Panc1 (cell line): ENCODE results near the gene MT1E. TPM values are rescaled to one million over a fixed set of nuclear protein-coding genes. Genes with fewer than 3 reads are reported as not detected.

Experiments
- ATAC-seq: fragments of 200-7000 bp; cut with Tn5 transposase; 2 replicates; pipeline ENCODE4 v1.9.1; 2020; ENCODE audit warnings: mild to moderate bottlenecking, moderate library complexity
- BruUV-seq: library from RNA; stranded (reverse); fragments of 400-500 nt; replicated peaks from 2 replicates; lab custom pipeline; 2021; lab: Mats Ljungman, UMichigan
- CTCF ChIA-PET: fragments of 300-600 bp; sonication (Branson Sonifier 250); formaldehyde crosslinking; loops from one replicate; lab custom pipeline; 2022; ENCODE audit warnings: antibody characterized with exemption; lab: Charles Lee
- POLR2A ChIA-PET: fragments of 300-600 bp; sonication (Branson Sonifier 250); formaldehyde crosslinking; loops from one replicate; lab custom pipeline; 2022; ENCODE audit warnings: antibody characterized with exemption; lab: Charles Lee
- DNase-seq: peaks from one replicate; pipeline ENCODE4 v3.0.0-alpha.2; 2010; ENCODE audit warnings: low read depth, low spot score
- H3K27ac ChIP-seq: 2 replicates; pipeline ENCODE4 v1.5.1; 2011; ENCODE audit warnings: mild to moderate bottlenecking, low read length, inconsistent platforms
- H3K27me3 ChIP-seq: fragments of 200-500 bp; sonication (Bioruptor generic); 2 replicates; pipeline ENCODE4 v1.6.0; 2014; ENCODE audit warnings: low read length, inconsistent platforms; ENCODE audit not compliant: control insufficient read depth, insufficient read depth
- H3K36me3 ChIP-seq: fragments of 200-500 bp; sonication (Bioruptor generic); 2 replicates; pipeline ENCODE4 v1.5.1; 2014; ENCODE audit warnings: inconsistent platforms, mild to moderate bottlenecking, low read length, moderate library complexity; ENCODE audit not compliant: control insufficient read depth, insufficient read depth
- H3K4me1 ChIP-seq: 2 replicates; pipeline ENCODE4 v1.5.1; 2011; ENCODE audit warnings: inconsistent platforms, mild to moderate bottlenecking, low read length, moderate library complexity; ENCODE audit not compliant: control insufficient read depth, insufficient read depth
- H3K4me3 ChIP-seq, 2 experiments: 2 replicates each; pipeline ENCODE4 v1.5.1; 2011 to 2012; ENCODE audit warnings: low read depth in 2 of 2, low read length in 2 of 2, mild to moderate bottlenecking in 2 of 2, inconsistent platforms in 1 of 2, moderate library complexity in 1 of 2
- H3K9me3 ChIP-seq: fragments of 200-500 bp; sonication (Bioruptor generic); 2 replicates; pipeline ENCODE4 v1.5.1; 2014; ENCODE audit warnings: low read depth, mild to moderate bottlenecking, inconsistent platforms, low read length, moderate library complexity; ENCODE audit not compliant: control insufficient read depth, insufficient read depth
- POLR2AphosphoS5 ChIP-seq: IDR thresholded peaks from 2 replicates; pipeline ENCODE4 v1.6.1; 2012; ENCODE audit warnings: mild to moderate bottlenecking, low read depth, low read length, moderate library complexity
- SIN3A ChIP-seq: IDR thresholded peaks from 2 replicates; pipeline ENCODE4 v1.6.1; 2012; ENCODE audit warnings: low read depth, mild to moderate bottlenecking, low read length, moderate library complexity, borderline replicate concordance; ENCODE audit not compliant: insufficient read depth
- TCF7L2 ChIP-seq: IDR thresholded peaks from 2 replicates; pipeline ENCODE4 v1.6.1; 2011; ENCODE audit warnings: mild to moderate bottlenecking, low read depth, low read length, inconsistent platforms
- in situ Hi-C: cut with HindIII; loops from 2 replicates; pipeline ENCODE4 v1.10.0; 2016; ENCODE audit warnings: low sequenced_read_pairs, low pct_unique_long_range_greater_than_20kb
- intact Hi-C: fragments of 100-400 bp; cut with micrococcal nuclease; formaldehyde crosslinking; loops from one replicate; pipeline ENCODE4 v1.10.0; 2022; ENCODE audit not compliant: unreplicated experiment
- total RNA-seq: library from RNA; stranded (reverse); gene quantifications from one replicate; pipeline ENCODE4 v1.2.1, GENCODE V29; 2021; ENCODE audit not compliant: unreplicated experiment
- TF ChIP-seq, protein P1 (sequence below): fragments of 450-650 bp; IDR thresholded peaks from 2 replicates; pipeline ENCODE4 v1.5.1; 2017; ENCODE audit warnings: mild to moderate bottlenecking
- TF ChIP-seq, protein P2 (sequence below), 2 experiments: IDR thresholded peaks; 2 replicates each; pipeline ENCODE4 v1.6.1; 2011 to 2012; ENCODE audit warnings: low read depth in 2 of 2, control low read depth in 1 of 2, low read length in 1 of 2, mild to moderate bottlenecking in 1 of 2, moderate library complexity in 1 of 2; ENCODE audit not compliant: insufficient read depth in 1 of 2

The MT1E gene
- total RNA-seq, 1 experiment from 2014 or later: 170 TPM

DNA sequence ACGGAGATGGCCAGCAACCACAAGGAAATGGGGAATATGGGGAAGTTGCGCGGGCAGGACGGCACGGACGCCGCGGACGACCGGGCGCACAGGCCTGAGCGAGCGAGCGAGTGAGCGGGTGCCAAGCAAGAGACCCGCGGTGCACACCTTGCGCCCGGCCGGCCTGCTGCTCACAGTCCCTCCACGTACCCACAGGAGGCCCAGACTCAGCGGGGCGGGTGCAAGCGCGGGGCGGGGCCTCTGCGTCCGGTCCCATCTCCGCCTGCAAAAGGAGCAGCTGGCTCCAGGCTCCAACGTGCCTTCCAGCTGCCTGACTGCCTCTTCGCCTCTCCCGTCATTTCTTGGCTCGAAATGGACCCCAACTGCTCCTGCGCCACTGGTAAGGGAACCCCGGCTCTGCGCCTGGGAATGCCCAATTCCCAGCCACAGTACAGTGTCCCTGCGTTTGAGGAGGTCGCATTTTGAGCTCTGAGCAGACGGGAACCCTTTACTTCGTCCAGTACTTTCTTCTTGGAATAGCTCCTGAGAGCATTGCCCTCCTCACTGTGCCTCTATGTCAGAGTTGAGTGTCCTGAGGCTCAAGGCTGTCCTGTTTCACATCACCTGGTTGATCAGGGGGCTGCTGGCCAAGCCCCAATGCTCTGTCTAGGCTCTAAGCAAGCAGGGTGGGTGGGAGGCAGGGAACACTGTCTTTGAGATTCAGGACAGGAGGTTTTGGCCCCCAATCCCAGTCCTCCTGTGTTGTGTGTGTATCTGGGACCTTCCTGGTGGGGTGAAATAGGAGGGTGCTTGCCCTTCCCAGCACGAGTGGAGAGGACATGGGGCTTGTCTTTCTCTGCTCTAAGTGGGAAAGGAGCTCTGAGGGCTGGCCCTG, 8.1 kb upstream of the MT1E start:
- Histone ChIP-seq H3K36me3 (no peaks in the 10 kb centered on the region), H3K27me3 (no peaks in the 10 kb centered on the region), H3K27ac (peak overlapping the region; percentile 93), H3K9me3 (no peaks in the 10 kb centered on the region), H3K4me3 (peak overlapping the region; percentile 51 to 76), H3K4me1 (peaks cover 41% of the 10 kb centered on the region)
- BruUV-seq: no TSS peak
- intact Hi-C loops: no loop called here
- TF ChIP-seq POLR2AphosphoS5: peak; percentile 63
- TF ChIP-seq, protein P1, sequence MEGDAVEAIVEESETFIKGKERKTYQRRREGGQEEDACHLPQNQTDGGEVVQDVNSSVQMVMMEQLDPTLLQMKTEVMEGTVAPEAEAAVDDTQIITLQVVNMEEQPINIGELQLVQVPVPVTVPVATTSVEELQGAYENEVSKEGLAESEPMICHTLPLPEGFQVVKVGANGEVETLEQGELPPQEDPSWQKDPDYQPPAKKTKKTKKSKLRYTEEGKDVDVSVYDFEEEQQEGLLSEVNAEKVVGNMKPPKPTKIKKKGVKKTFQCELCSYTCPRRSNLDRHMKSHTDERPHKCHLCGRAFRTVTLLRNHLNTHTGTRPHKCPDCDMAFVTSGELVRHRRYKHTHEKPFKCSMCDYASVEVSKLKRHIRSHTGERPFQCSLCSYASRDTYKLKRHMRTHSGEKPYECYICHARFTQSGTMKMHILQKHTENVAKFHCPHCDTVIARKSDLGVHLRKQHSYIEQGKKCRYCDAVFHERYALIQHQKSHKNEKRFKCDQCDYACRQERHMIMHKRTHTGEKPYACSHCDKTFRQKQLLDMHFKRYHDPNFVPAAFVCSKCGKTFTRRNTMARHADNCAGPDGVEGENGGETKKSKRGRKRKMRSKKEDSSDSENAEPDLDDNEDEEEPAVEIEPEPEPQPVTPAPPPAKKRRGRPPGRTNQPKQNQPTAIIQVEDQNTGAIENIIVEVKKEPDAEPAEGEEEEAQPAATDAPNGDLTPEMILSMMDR: no peak
- no peak for TF ChIP-seq TCF7L2
- TF ChIP-seq, protein P2, sequence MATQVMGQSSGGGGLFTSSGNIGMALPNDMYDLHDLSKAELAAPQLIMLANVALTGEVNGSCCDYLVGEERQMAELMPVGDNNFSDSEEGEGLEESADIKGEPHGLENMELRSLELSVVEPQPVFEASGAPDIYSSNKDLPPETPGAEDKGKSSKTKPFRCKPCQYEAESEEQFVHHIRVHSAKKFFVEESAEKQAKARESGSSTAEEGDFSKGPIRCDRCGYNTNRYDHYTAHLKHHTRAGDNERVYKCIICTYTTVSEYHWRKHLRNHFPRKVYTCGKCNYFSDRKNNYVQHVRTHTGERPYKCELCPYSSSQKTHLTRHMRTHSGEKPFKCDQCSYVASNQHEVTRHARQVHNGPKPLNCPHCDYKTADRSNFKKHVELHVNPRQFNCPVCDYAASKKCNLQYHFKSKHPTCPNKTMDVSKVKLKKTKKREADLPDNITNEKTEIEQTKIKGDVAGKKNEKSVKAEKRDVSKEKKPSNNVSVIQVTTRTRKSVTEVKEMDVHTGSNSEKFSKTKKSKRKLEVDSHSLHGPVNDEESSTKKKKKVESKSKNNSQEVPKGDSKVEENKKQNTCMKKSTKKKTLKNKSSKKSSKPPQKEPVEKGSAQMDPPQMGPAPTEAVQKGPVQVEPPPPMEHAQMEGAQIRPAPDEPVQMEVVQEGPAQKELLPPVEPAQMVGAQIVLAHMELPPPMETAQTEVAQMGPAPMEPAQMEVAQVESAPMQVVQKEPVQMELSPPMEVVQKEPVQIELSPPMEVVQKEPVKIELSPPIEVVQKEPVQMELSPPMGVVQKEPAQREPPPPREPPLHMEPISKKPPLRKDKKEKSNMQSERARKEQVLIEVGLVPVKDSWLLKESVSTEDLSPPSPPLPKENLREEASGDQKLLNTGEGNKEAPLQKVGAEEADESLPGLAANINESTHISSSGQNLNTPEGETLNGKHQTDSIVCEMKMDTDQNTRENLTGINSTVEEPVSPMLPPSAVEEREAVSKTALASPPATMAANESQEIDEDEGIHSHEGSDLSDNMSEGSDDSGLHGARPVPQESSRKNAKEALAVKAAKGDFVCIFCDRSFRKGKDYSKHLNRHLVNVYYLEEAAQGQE (IDR thresholded peaks at IDR 0.05; ENCODE audit: insufficient read depth in 1 of 2, low read depth in 2 of 2, low read length in 1 of 2): 0 out of 4 replicates have a peak, but pooled peaks of 1 of the 2 experiments have one; percentile 21
- in situ Hi-C loops: no loop called here
- ChIA-PET CTCF (interaction anchor here (0.6 to 0.9 kb wide), 3 partner anchors 9 to 349 kb away, joined by 3 to 8 read pairs (median 5); partner anchors contain the start of gene MT2A), POLR2A (interaction anchor here (1.1 kb wide), 1 partner anchor 12 kb away, joined by 3 read pairs; no protein-coding TSS in a partner anchor)
- peak; percentile 89 for ATAC-seq
- no peak for DNase-seq

DNA sequence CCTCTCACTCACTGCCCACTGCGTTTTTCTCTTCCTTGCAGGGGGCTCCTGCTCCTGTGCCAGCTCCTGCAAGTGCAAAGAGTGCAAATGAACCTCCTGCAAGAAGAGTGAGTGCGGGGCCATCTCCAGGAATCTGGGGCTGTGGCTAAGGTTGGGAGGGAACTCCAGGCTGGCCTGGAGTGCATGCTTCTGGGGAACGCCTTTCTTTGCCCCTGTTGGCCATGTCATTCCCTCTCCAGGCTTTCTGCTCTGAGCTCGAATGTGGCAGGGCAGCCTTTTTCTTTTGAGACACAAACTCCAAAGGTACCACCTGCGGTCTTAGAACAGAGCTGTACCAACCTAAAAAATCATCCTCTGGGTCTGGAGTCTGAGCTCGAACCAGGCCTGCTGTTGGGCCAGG, 7.4 kb upstream of the MT1E start:
- DNase-seq: no peak
- Histone ChIP-seq H3K9me3 (no peaks in the 10 kb centered on the region), H3K4me3 (peak overlapping the region; percentile 51 to 76), H3K36me3 (no peaks in the 10 kb centered on the region), H3K27ac (peak overlapping the region; percentile 93), H3K27me3 (no peaks in the 10 kb centered on the region), H3K4me1 (peaks cover 37% of the 10 kb centered on the region)
- ATAC-seq: no peak
- TF ChIP-seq, protein P2 (IDR thresholded peaks at IDR 0.05; ENCODE audit: insufficient read depth in 1 of 2, low read depth in 2 of 2, low read length in 1 of 2): no peak
- TF ChIP-seq SIN3A (no peak), TCF7L2 (no peak), POLR2AphosphoS5 (no peak)
- TF ChIP-seq, protein P1: no peak
- ChIA-PET CTCF (interaction anchor here (0.6 kb wide), 1 partner anchor 349 kb away, joined by 5 read pairs; no protein-coding TSS in a partner anchor), POLR2A (interaction anchor here (1.1 kb wide), 1 partner anchor 12 kb away, joined by 3 read pairs; no protein-coding TSS in a partner anchor)
- BruUV-seq: TSS peak; percentile 95
- intact Hi-C loops (no loop called here), in situ Hi-C loops (no loop called here)
